Chondrocyte (in vitro differentiated cells): ENCODE measurements around the gene DHRS4L2. TPM values are rescaled to one million over a fixed set of nuclear protein-coding genes. Genes with fewer than 3 reads are reported as not detected.
"Not testable (repeated sequence)": the region's sequence is repeated elsewhere in the genome, so short reads cannot be mapped to it uniquely, and the experiment has no call there.

ENCODE experiments used
- DNase-seq: peaks from one replicate; pipeline ENCODE4 v3.0.0; 2021; ENCODE audit warnings: mixed read lengths, low spot score
- H3K27ac Mint-ChIP-seq: one replicate; pipeline ENCODE4 v1.8.0; 2021; ENCODE audit warnings: mild to moderate bottlenecking, moderate library complexity, mixed read lengths; ENCODE audit not compliant: unreplicated experiment
- H3K27me3 Mint-ChIP-seq: 2 replicates; pipeline ENCODE4 v1.8.0; 2021; ENCODE audit warnings: low read depth, mixed read lengths
- H3K36me3 Mint-ChIP-seq: 2 replicates; pipeline ENCODE4 v1.8.0; 2021; ENCODE audit warnings: low read depth, mixed read lengths
- H3K4me1 Mint-ChIP-seq: 2 replicates; pipeline ENCODE4 v1.8.0; 2021; ENCODE audit warnings: low read depth, mild to moderate bottlenecking, mixed read lengths
- H3K4me3 Mint-ChIP-seq: one replicate; pipeline ENCODE4 v1.8.0; 2021; ENCODE audit warnings: mild to moderate bottlenecking, moderate library complexity, mixed read lengths; ENCODE audit not compliant: unreplicated experiment
- H3K9me3 Mint-ChIP-seq: 2 replicates; pipeline ENCODE4 v1.8.0; 2021; ENCODE audit warnings: low read depth, mixed read lengths
- CTCF ChIP-seq: fragments of 200-600 bp; sonication (generic); IDR thresholded peaks from 2 replicates; pipeline ENCODE4 v1.5.0; 2021; ENCODE audit warnings: antibody characterized with exemption, mild to moderate bottlenecking, moderate library complexity
- total RNA-seq: library from RNA; stranded (reverse); gene quantifications from 3 replicates; pipeline ENCODE4 v1.2.1, GENCODE V29; 2021

Gene DHRS4L2
- total RNA-seq, 1 donor from 2014 or later: 13.9 TPM

GRCh38 chr14:23950411-23951135 is 38.2 kb upstream of the DHRS4L2 start:
- no peaks in the 10 kb centered on the region for H3K27me3 Mint-ChIP-seq
- H3K36me3 Mint-ChIP-seq: no peaks in the 10 kb centered on the region
- H3K9me3 Mint-ChIP-seq: peaks cover 8% of the 10 kb centered on the region
- H3K27ac Mint-ChIP-seq: no peak overlapping the region
- no peak for TF ChIP-seq CTCF
- H3K4me3 Mint-ChIP-seq: no peak overlapping the region
- peaks cover 27% of the 10 kb centered on the region for H3K4me1 Mint-ChIP-seq
- no peak for DNase-seq

GRCh38 chr14:23951136-23951466 is 37.6 kb upstream of the DHRS4L2 start:
- H3K36me3 Mint-ChIP-seq, H3K27ac Mint-ChIP-seq, H3K4me3 Mint-ChIP-seq, DNase-seq, H3K27me3 Mint-ChIP-seq, H3K9me3 Mint-ChIP-seq: not testable (repeated sequence)
- peaks cover 27% of the 10 kb centered on the region for H3K4me1 Mint-ChIP-seq

DNA sequence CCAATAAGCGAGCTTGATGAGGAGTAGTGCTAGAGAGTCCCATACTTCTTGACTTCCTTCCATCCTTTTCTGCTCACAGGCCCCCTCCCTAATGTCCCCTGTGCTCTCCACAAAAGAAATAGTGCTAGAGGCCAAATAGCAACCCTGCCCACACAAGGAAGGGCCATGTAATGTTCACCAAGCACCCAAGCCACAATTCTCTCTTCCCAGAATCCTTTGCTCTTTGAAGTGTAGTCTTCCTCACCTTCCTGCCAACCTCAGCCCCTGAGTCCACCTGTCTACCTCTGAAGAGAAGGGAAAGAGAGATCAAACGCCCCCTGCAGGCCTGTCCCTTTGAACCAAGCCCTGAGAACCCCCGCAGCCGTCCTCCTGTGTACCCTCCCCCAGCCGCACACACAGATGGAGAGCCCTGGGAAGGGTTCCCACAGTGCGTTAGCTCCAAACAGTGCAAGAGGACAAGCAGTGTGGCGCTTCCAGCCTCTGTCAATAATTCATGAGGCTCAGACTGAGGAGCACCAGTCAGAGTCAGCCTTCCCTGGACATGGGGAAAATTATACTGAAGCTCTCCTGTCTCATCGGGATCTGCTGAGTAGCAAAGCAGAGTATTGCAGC is 37.0 kb upstream of the DHRS4L2 start:
- peaks cover 8% of the 10 kb centered on the region for H3K9me3 Mint-ChIP-seq
- TF ChIP-seq CTCF: peak; percentile 10
- no peaks in the 10 kb centered on the region for H3K27me3 Mint-ChIP-seq
- H3K27ac Mint-ChIP-seq: no peak overlapping the region
- DNase-seq: no peak
- H3K4me3 Mint-ChIP-seq: no peak overlapping the region
- peaks cover 27% of the 10 kb centered on the region for H3K4me1 Mint-ChIP-seq
- peaks cover 5% of the 10 kb centered on the region for H3K36me3 Mint-ChIP-seq

DNA sequence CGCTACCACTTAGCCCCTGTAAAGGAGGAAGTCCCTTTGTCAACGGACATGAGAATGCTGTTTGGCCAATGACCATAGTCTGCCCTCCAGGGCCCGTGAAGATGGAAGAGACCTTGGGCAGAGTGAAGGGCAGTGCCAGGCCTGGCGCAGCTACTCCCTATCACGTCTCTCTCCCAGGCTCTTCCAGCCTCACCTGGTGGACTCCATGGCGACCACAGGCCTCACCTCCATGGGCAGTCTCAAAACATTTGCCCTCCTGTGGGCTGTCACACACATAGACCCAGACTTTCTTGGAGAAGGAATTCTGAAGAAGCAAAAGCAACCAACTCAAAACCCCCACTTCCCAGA is 35.6 kb upstream of the DHRS4L2 start:
- H3K4me3 Mint-ChIP-seq: peak overlapping the region; percentile 99
- not testable (repeated sequence) for H3K9me3 Mint-ChIP-seq, DNase-seq, H3K36me3 Mint-ChIP-seq, H3K27me3 Mint-ChIP-seq
- peaks cover 27% of the 10 kb centered on the region for H3K4me1 Mint-ChIP-seq
- peak overlapping the region; percentile 41 for H3K27ac Mint-ChIP-seq

GRCh38 chr14:23953464-23954278 is 35.1 kb upstream of the DHRS4L2 start, which contains the start of gene DHRS4:
TSS of gene DHRS4 (plus strand) at chr14:23953770. CDS start at chr14:23953789, 19 bp downstream.
- TF ChIP-seq CTCF: peak; percentile 99
- no peaks in the 10 kb centered on the region for H3K27me3 Mint-ChIP-seq

GRCh38 chr14:23954279-23954614 is 34.5 kb upstream of the DHRS4L2 start:
- H3K36me3 Mint-ChIP-seq, H3K9me3 Mint-ChIP-seq, H3K27me3 Mint-ChIP-seq, DNase-seq: not testable (repeated sequence)
- peak overlapping the region; percentile 99 for H3K4me3 Mint-ChIP-seq
- peak overlapping the region; percentile 92 for H3K27ac Mint-ChIP-seq
- H3K4me1 Mint-ChIP-seq: peaks cover 27% of the 10 kb centered on the region

More at GRCh38 chr14:23953464-23954278, 35.1 kb upstream of the DHRS4L2 start, which contains the start of gene DHRS4:
- Mint-ChIP-seq H3K36me3 (peaks cover 5% of the 10 kb centered on the region), H3K4me1 (peaks cover 27% of the 10 kb centered on the region), H3K9me3 (peaks cover 8% of the 10 kb centered on the region), H3K27ac (peak within 1 kb of the TSS; percentile 92), H3K4me3 (peak within 1 kb of the TSS; percentile 99)
- DNase-seq: peak; percentile 90

DNA sequence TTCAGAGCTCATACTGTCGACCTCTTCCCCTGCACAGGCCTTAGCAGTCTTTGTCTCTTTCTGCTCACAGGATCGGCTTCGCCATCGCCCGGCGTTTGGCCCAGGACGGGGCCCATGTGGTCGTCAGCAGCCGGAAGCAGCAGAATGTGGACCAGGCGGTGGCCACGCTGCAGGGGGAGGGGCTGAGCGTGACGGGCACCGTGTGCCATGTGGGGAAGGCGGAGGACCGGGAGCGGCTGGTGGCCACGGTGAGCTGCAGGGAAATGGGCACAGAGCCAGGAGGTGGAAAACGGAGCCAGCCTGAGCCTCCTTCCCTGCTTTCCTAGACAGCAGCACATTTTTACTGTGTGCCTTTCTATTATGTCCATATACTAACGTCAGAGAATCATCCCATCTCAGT is 33.8 kb upstream of the DHRS4L2 start:
- not testable (repeated sequence) for DNase-seq, H3K36me3 Mint-ChIP-seq, H3K9me3 Mint-ChIP-seq, H3K27me3 Mint-ChIP-seq, H3K4me3 Mint-ChIP-seq, H3K27ac Mint-ChIP-seq
- peaks cover 27% of the 10 kb centered on the region for H3K4me1 Mint-ChIP-seq

DNA sequence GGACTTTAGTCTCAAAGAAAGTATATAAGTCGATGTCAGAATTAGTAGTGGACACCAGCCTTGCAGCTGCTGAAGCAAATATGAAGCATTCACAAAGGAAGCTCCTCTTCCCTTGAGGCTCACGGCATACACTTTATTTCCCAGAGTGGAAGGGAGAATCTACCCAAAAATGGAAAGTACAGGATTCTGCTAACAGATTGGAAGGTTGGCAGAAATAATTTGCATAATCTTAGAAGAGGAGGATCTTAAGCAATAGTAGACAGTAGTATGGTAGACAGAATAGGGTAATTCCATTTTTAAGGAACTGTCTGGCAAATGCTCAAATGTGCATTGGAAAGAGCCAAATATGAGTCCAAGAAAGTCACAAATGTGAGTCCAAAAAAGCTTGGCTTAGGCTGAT is 32.9 kb upstream of the DHRS4L2 start:
- not testable (repeated sequence) for H3K36me3 Mint-ChIP-seq, H3K27ac Mint-ChIP-seq, H3K9me3 Mint-ChIP-seq

GRCh38 chr14:23957913-23958569 is 30.7 kb upstream of the DHRS4L2 start:
- H3K27ac Mint-ChIP-seq, DNase-seq, H3K9me3 Mint-ChIP-seq, H3K36me3 Mint-ChIP-seq, H3K27me3 Mint-ChIP-seq, H3K4me3 Mint-ChIP-seq: not testable (repeated sequence)
- peaks cover 11% of the 10 kb centered on the region for H3K4me1 Mint-ChIP-seq

More for the DNA sequence above, 32.9 kb upstream of the DHRS4L2 start:
- not testable (repeated sequence) for DNase-seq, H3K27me3 Mint-ChIP-seq, H3K4me3 Mint-ChIP-seq
- H3K4me1 Mint-ChIP-seq: peaks cover 27% of the 10 kb centered on the region
